Measurements from ENCODE around the gene TBC1D17.

The TBC1D17 gene

GRCh38 chr19:49877879-49878743 lies 609 bp downstream of the TBC1D17 start:
- peak; percentile 98 to 100 (median 98) for DNase-seq

- DNase-seq = no peak
These were observed 1.2 kb downstream of the TBC1D17 start for GRCh38 chr19:49878744-49879070.

- peak; percentile 32 to 57 (median 50) for DNase-seq
These were observed 1.9 kb downstream of the TBC1D17 start for GRCh38 chr19:49879243-49879963.

DNA sequence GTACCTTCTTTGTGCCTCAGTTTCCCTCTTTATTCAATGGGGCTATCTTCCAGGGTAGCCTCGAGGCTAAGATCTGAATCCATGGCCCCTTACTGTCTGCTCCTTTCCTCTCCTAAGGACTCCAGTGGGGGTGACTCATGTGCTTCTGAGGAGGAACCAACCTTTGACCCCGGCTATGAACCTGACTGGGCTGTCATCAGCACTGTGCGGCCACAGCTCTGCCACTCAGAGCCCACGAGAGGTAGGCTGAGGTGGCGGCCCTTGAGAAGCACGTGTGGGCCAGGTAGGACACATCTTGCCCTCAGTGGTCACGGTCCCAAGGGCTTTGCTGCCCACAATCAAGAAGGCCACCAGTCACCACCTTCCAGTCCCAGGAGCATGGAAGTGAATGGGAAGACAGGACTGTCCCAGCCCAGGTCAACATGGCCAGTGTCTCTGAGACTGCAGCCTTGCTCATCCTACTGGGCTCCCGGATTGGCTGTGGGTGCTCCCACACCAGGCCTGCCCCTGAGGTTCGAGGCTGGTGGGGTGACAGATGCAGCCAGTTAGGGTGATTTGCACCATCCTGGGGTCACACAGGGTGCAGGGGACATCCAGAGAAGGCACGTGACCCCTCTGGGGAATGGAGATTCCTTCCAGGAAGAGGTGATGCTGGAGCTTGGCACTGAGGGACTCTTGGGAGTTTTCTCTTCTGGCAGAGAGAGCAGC lies 2.8 kb downstream of the TBC1D17 start:
- DNase-seq = no peak

- no peak for DNase-seq
These were observed 3.7 kb downstream of the TBC1D17 start for GRCh38 chr19:49881186-49881585.

- peak in 1 of 4 experiments; percentile 36 for DNase-seq
These were observed 4.3 kb downstream of the TBC1D17 start for GRCh38 chr19:49881672-49882394.

GRCh38 chr19:49882643-49883042 lies 5.1 kb downstream of the TBC1D17 start:
- no peak for DNase-seq

DNA sequence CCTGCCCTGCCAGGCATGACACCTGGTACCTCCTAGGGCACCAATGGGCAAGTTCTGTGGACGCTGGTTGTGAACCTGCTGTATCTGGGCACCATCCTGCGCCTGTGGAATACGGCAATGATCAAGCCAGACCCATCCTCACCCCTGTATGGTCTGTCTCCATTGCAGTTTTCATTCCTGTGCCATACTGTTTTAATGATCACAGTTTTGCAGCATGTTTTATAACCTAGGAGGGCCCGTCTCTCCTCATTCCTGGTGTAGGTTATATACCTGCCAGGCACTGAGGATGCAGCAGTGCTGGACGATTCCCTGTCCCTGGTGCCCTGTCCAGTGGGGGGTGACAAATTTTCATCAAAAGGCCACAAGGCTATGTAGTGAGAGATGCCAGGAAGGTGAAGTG lies 5.6 kb downstream of the TBC1D17 start:
- no peak for DNase-seq

DNA sequence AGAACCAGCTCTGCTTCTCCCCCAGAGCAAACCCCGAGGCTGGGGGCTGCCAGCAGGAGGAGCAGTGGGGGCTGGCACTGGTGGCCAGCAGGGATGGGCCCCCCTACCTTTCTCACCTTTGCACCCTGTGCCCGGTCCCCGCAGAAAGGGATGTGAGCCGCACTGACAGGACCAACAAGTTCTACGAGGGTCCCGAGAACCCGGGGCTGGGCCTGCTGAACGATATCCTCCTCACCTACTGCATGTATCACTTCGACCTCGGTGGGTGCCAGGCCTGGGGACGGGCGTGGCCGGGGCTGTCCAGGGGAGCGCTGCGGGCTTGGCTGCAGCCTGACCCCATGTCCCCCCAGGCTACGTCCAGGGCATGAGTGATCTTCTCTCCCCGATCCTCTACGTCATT lies 6.6 kb downstream of the TBC1D17 start:
- DNase-seq = no peak

DNA sequence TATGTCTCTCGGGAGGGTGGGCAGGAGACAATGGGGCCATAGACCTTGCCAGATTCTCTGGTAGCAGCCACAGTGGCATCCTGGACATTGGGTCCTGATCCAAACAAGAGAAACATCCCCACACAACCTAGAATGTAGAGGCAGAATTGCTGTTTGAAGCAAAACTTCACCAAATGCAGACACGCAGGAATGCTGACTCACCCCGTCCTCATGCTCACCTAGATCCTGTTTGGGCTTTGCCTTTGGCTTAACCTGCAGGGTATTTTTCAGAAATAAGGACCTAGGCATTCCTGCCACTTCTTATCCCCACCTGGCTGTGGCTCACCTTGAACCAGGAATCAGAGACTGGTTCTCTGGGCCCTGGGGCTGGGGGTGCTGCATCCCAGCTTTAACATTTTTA lies 7.3 kb downstream of the TBC1D17 start:
- no peak for DNase-seq

GRCh38 chr19:49887037-49887664 lies 9.6 kb downstream of the TBC1D17 start:
- DNase-seq = peak in 2 of 4 experiments; percentile 23 to 25

- DNase-seq = no peak
These were observed 10.4 kb downstream of the TBC1D17 start for GRCh38 chr19:49887665-49888509.

GRCh38 chr19:49888510-49888824 lies 11.0 kb downstream of the TBC1D17 start:
- DNase-seq = no peak

DNA sequence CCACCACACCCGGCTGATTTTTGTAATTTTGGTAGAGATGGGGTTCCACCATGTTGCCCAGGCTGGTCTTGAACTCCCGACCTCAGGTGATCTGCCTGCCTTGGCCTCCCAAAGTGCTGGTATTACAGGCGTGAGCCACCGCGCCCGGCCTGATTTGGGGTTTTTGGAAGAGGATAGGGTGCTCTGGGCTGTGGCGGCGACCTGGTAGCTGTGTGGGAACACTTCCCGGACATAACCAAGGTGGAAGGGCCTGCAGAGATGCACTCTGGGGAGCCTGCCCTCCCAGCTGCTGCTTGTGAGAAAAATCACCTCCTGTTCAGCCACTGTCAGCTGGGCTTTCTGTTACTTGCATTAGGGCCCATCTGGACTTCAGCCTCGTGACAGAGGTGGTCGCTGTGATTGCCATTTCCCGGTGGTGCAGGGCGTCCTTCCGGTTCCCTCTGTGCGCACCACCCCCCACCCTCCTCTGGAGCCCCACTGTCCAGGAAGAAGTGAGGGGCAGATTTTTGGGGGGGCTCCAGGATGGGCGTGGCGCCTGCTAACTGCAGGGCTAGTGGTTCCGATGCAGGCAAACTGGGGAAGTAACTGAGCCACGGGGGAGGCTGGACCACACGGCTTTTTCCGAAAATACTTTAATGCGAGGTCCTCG lies 11.7 kb downstream of the TBC1D17 start:
- DNase-seq = no peak

- peak; percentile 79 to 91 (median 84) for DNase-seq
These were observed 12.3 kb downstream of the TBC1D17 start for GRCh38 chr19:49889687-49890348.

- DNase-seq = peak in 1 of 4 experiments; percentile 28
These were observed 13.1 kb downstream of the TBC1D17 start for GRCh38 chr19:49890349-49891311.

GRCh38 chr19:49891393-49891792 lies 13.9 kb downstream of the TBC1D17 start:
- DNase-seq = no peak

- no peak for DNase-seq
These were observed 15.2 kb downstream of the TBC1D17 start for GRCh38 chr19:49892716-49893115.

All from suppressor macrophage (primary cell).